IPS DF 6.9 (cell line): ENCODE results near the gene APLN.

Experiments
- DNase-seq: peaks from one replicate; pipeline ENCODE4 v3.0.0-alpha.2; 2013; ENCODE audit warnings: low read depth, low spot score
- H3K27ac ChIP-seq: one replicate; pipeline ENCODE4 v1.5.1; 2013; ENCODE audit warnings: low read length, control low read depth
- H3K27me3 ChIP-seq: 2 replicates; pipeline ENCODE4 v1.6.1; 2013; ENCODE audit warnings: mild to moderate bottlenecking, low read length; ENCODE audit not compliant: control insufficient read depth, insufficient read depth
- H3K36me3 ChIP-seq: 2 replicates; pipeline ENCODE4 v1.6.1; 2013; ENCODE audit warnings: low read length; ENCODE audit not compliant: control insufficient read depth, insufficient read depth
- H3K4me1 ChIP-seq: 2 replicates; pipeline ENCODE4 v1.6.1; 2013; ENCODE audit warnings: low read length; ENCODE audit not compliant: control insufficient read depth, insufficient read depth
- H3K4me3 ChIP-seq: 2 replicates; pipeline ENCODE4 v1.5.1; 2013; ENCODE audit warnings: mild to moderate bottlenecking, low read length
- H3K9me3 ChIP-seq: 2 replicates; pipeline ENCODE4 v1.6.1; 2013; ENCODE audit warnings: low read length, inconsistent platforms; ENCODE audit not compliant: control insufficient read depth, insufficient read depth
- WGBS: extraction: QIAGEN DNeasy Blood & Tissue Kit; methylation state at CpG from one replicate; pipeline ENCODE4 v1.1.7; 2013; ENCODE audit warnings: mixed read lengths, missing lambda C conversion rate; ENCODE audit not compliant: insufficient read length, insufficient coverage; 5-methylcytosine and 5-hydroxymethylcytosine counted together

The APLN gene

DNA sequence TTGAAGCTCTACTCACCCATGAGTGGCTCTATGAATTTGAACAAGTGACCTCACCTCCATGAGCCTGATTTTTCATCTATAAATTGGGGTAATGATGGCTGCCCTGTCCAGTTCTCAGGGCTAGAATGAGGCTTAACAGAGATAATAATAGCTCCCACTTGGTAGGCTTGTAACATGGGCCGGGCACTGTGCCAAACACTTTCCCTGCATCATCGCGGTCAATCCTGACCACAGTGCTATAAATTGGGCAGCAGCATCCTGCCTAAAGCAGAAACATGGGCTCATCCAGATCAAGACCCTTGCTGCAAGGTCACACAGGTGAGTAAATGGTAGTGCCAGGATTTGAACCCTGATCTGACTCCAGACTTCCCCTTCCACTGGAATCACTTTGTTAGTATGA, 12.8 kb downstream of the APLN start:
- Histone ChIP-seq H3K27me3 (no peaks in the 10 kb centered on the region), H3K36me3 (no peaks in the 10 kb centered on the region), H3K4me1 (no peaks in the 10 kb centered on the region), H3K9me3 (no peaks in the 10 kb centered on the region), H3K4me3 (no peak overlapping the region), H3K27ac (no peak overlapping the region)
- no CpG with 5 or more reads among the region's 3 CpGs for WGBS
- no peak for DNase-seq

DNA sequence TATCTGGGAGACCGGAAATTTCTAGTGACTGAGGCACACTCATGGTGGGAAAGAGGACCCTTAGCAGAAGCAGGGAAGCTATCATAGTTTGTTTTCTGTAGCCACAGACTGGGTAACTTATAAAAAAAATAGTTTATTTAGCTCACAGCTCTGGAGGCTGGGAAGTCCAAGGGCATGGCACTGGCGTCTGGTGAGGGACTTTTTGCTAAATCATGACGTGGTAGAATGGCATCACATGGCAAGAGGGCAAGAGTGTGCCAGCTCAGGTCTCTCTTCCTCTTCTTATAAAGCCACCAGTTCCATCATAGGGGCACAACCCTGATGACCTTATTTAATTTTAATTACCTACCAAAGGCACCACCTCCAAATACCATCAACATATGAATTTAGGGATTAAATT, 13.3 kb downstream of the APLN start:
- H3K36me3 ChIP-seq, result no peaks in the 10 kb centered on the region
- no peak for DNase-seq
- no peak overlapping the region for H3K4me3 ChIP-seq
- no peaks in the 10 kb centered on the region for H3K9me3 ChIP-seq
- H3K4me1 ChIP-seq, result no peaks in the 10 kb centered on the region
- WGBS, result no CpG with 5 or more reads among the region's 3 CpGs
- H3K27ac ChIP-seq, result no peak overlapping the region
- H3K27me3 ChIP-seq, result no peaks in the 10 kb centered on the region

DNA sequence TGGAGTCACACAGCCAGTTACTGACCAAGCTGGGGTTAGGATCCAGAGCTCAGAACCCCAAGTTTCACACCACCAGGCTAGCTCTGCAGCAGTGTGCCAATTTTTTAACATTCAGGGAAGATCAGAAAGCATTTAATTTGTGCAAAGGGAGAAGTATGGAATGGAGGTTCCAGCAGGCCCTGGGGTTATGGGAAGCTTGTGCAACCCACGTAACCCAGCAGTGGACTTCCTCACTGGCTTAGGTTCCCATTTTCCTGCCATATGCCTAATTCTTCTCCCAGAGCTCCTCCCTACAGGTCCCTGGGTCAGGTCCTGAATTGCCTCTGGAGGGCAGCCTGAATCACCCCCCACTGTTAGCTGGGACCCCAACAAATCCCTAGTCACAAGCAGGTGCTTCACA, 14.0 kb downstream of the APLN start:
- WGBS, result no CpG with 5 or more reads among the region's 1 CpG
- no peak overlapping the region for H3K4me3 ChIP-seq

DNA sequence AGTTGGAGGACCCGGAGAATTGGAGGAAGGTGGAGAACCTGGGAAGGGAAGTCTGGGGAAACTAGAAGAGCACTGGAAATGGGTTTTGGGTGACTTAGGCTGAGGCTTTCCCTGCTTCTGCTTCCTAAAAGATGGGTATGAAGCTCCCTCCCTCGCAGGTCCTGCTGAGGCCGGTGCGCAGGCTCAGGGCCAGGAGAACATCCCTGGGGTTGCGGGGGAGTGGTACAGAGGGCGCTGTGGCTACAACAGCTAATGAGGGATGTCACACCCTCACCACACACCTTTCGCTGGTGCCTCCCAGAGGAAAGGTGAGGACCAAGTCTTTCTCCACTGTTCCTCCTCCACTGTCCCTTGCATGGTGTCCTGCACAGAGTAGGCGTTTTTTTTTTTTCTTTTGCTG, 15.8 kb downstream of the APLN start:
- Histone ChIP-seq H3K9me3 (no peaks in the 10 kb centered on the region), H3K4me3 (no peak overlapping the region), H3K27ac (no peak overlapping the region), H3K4me1 (peaks cover 1% of the 10 kb centered on the region; the same call in 1 of the 2 replicates), H3K27me3 (no peaks in the 10 kb centered on the region), H3K36me3 (no peaks in the 10 kb centered on the region)
- WGBS, result no CpG with 5 or more reads among the region's 8 CpGs
- no peak for DNase-seq

More for the DNA sequence above, 14.0 kb downstream of the APLN start:
- Histone ChIP-seq H3K27me3 (no peaks in the 10 kb centered on the region), H3K9me3 (no peaks in the 10 kb centered on the region), H3K27ac (no peak overlapping the region), H3K4me1 (no peaks in the 10 kb centered on the region), H3K36me3 (no peaks in the 10 kb centered on the region)
- DNase-seq, result no peak

DNA sequence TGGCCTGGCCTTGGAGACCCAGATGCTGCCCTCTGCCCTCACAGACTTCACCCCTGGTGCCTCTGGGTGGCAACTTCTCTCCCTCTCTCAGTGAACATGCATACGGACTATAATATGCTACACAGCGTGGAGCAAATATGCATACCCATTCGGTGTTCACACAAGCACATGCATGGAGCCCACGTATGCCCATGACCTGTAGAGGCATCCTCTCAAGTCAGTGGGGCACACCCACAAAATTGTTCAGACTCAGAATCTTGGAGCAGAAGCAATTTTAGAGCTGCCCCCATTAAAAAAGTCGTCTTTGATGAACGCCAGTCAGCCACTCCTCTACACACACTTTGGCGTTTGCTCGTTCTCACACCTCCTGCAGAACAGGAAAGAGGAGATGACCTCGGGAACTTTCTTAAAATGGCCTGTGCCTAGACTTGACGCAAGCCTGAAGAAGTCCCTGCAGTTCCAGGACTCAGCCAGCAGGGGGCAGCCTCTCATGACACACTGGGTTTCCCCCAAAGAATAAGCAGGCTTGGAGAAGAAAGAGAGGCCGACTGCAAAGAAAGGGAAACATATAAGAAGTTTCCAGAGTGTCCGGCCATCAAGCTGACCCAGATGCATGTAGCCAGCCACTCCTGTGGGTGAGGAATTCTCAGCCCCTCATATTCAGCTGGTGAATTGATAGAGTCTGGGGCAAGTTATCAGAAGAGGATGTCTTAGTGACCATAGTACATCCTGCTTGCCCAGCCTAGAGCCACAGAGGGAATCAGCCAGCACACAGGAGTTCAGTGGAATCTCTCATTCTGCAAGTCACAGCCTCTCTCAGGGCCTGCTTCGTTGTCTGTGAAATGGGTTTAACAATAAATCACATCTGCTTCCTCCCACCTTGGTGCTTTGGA, 17.3 kb downstream of the APLN start:
- no CpG with 5 or more reads among the region's 13 CpGs for WGBS
- H3K27ac ChIP-seq, result no peak overlapping the region

DNA sequence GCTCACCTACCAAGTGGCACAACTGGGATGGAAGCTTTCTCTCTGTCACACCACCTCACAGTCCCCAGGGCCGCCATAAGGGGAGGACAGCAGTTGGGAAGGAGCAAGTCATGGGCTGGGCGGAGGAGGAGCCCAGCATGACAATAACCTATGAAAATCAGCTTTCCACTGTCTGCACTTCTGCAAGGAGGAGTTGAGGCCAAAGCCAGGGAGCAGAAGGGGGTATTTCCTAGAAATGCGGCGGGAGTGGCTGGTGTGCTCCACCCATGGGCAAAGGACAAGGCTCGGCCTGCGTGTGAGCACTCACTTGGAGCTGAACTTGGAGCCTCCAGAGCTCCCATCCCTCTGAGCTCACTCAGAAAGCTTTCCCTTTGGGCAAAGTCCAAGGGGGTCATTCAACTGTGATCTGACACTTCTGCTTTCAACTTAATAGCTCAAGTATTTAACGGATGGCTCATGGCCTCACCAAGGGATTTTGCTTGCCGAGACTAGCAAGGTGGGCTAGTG, 18.5 kb downstream of the APLN start:
- H3K36me3 ChIP-seq, result no peaks in the 10 kb centered on the region
- H3K27ac ChIP-seq, result no peak overlapping the region
- WGBS, result no CpG with 5 or more reads among the region's 8 CpGs

More for the DNA sequence above, 17.3 kb downstream of the APLN start:
- no peaks in the 10 kb centered on the region for H3K36me3 ChIP-seq
- DNase-seq, result peak; percentile 54
- H3K4me3 ChIP-seq, result no peak overlapping the region
- peaks cover 1% of the 10 kb centered on the region; the same call in 1 of the 2 replicates for H3K4me1 ChIP-seq
- no peaks in the 10 kb centered on the region for H3K9me3 ChIP-seq
- H3K27me3 ChIP-seq, result no peaks in the 10 kb centered on the region

DNA sequence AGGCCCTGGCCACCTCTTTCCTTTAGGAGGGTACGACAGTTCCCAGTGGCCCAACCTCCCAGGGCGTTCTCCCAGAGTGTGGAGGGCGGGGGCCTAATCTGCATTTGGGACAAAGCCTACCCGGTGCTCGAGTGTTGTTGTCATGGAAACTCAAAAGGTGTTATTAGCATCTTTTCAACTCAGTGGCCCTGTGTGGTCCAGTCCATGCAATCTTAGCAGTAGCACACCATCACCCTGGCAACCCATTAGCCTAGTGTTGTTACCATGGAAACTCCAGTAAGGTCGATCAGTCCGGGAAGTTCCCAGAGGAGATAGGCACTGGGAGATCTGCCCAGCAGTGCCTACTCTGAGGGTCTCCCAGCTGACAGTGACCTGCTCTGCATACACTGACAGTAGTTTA, 20.2 kb downstream of the APLN start:
- DNase-seq, result no peak
- no peaks in the 10 kb centered on the region for H3K36me3 ChIP-seq
- no peaks in the 10 kb centered on the region for H3K9me3 ChIP-seq
- H3K27ac ChIP-seq, result no peak overlapping the region
- no CpG with 5 or more reads among the region's 7 CpGs for WGBS
- H3K27me3 ChIP-seq, result no peaks in the 10 kb centered on the region
- H3K4me3 ChIP-seq, result no peak overlapping the region
- peaks cover 1% of the 10 kb centered on the region; the same call in 1 of the 2 replicates for H3K4me1 ChIP-seq

More for the DNA sequence above, 18.5 kb downstream of the APLN start:
- H3K27me3 ChIP-seq, result no peaks in the 10 kb centered on the region
- H3K4me1 ChIP-seq, result peaks cover 1% of the 10 kb centered on the region; the same call in 1 of the 2 replicates
- no peak overlapping the region for H3K4me3 ChIP-seq
- DNase-seq, result no peak
- H3K9me3 ChIP-seq, result no peaks in the 10 kb centered on the region

DNA sequence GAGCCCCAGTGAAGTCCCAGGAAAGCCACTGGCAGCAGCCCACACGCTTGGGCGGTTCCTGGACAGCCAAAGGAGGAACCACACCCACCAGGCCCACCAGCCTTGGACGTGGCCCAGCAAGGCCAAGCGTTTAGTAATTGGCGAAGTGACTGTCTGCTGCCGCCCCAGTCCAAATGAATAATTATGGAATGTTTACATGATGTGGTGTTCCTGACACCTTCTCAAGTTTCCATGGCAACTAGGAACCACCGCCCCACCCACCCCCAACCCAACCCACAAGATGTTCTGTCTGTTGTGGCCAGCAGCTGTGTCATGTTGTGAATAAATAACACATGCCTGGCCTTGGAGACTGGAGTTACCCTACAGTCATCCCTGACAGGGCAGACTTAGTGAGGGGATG, 22.3 kb downstream of the APLN start:
- Histone ChIP-seq H3K4me1 (peaks cover 1% of the 10 kb centered on the region; the same call in 1 of the 2 replicates), H3K27ac (no peak overlapping the region), H3K9me3 (no peaks in the 10 kb centered on the region), H3K4me3 (no peak overlapping the region), H3K27me3 (no peaks in the 10 kb centered on the region), H3K36me3 (no peaks in the 10 kb centered on the region)
- no CpG with 5 or more reads among the region's 7 CpGs for WGBS
- no peak for DNase-seq

DNA sequence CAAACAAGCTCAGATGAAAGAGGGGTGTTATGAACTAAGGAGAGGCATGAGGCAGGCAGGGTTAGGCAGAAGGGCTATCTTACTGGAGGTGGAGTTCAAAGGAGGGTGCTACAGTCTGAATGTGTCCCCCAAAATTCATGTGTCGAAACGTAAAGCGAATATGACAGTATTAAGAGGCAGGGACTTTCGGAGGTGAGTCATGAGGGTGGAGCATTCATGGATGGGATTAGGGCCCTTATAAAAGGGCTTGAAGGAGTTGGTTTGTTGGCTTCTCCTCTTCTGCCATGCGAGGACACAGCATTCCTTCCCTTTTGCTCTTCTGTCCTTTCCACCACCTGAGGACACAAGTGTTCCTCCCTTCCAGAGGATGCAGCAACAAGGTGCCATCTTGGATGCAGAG, 22.9 kb downstream of the APLN start:
- H3K27me3 ChIP-seq, result no peaks in the 10 kb centered on the region
- DNase-seq, result no peak
- WGBS, result no CpG with 5 or more reads among the region's 5 CpGs
- H3K36me3 ChIP-seq, result no peaks in the 10 kb centered on the region
- H3K9me3 ChIP-seq, result no peaks in the 10 kb centered on the region
- no peak overlapping the region for H3K4me3 ChIP-seq
- peaks cover 1% of the 10 kb centered on the region; the same call in 1 of the 2 replicates for H3K4me1 ChIP-seq
- H3K27ac ChIP-seq, result no peak overlapping the region

DNA sequence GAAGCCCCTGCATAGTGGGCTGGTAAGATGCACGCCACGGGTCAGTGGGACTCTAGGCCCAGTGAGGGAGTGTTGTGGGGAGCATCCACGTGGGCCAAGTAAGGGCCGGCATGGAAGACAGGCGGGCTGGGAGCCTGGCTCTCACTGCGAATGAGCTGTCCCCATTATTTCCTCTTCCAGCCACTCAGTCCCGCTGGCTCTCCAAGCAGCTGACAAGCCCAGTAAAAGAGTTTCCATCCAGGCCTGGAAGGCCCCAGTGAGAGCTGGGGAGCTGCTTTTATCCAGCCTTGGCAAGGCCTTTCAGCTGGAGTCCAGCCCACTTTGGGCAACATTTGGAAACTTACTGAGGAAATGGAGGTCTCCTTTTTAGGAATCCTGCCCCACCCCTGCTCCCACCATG, 24.9 kb downstream of the APLN start:
- Histone ChIP-seq H3K4me1 (peaks cover 1% of the 10 kb centered on the region; the same call in 1 of the 2 replicates), H3K9me3 (no peaks in the 10 kb centered on the region), H3K27ac (no peak overlapping the region), H3K4me3 (no peak overlapping the region), H3K36me3 (no peaks in the 10 kb centered on the region), H3K27me3 (no peaks in the 10 kb centered on the region)
- no CpG with 5 or more reads among the region's 7 CpGs for WGBS
- no peak for DNase-seq
